ENCODE data around the gene WNT6. TPM values are rescaled to one million over a fixed set of nuclear protein-coding genes. Genes with fewer than 3 reads are reported as not detected.

WNT6 gene
- total RNA-seq, 4 donors from 2014 or later, result 1.3 to 4.2 (median 4.0) TPM

GRCh38 chr2:218823196-218823855 is 36.3 kb upstream of the WNT6 start:
- 79% methylated on average over 3 to 4 of the region's 9 CpGs for WGBS, 2 donors (ENCODE audit: low coverage in 1 of 2)
- no peak for ATAC-seq
- Histone ChIP-seq H3K9me3 (no peaks in the 10 kb centered on the region), H3K27ac (no peak overlapping the region), H3K36me3 (peaks cover 0 to 28% of the 10 kb centered on the region in 2 donors), H3K4me1 (no peaks in the 10 kb centered on the region), H3K4me3 (no peak overlapping the region), H3K27me3 (peaks cover 12% of the 10 kb centered on the region)
- TF ChIP-seq POLR2AphosphoS5 (IDR thresholded peaks at IDR 0.05) (no peak), POLR2A (IDR thresholded peaks at IDR 0.05) (no peak), EP300 (IDR thresholded peaks at IDR 0.05) (no peak), CTCF (IDR thresholded peaks at IDR 0.05) (no peak)

GRCh38 chr2:218824004-218824403 is 35.6 kb upstream of the WNT6 start:
- Histone ChIP-seq H3K4me3 (no peak overlapping the region), H3K27me3 (peaks cover 19% of the 10 kb centered on the region), H3K27ac (no peak overlapping the region), H3K9me3 (no peaks in the 10 kb centered on the region), H3K36me3 (peaks cover 0 to 21% of the 10 kb centered on the region in 2 donors), H3K4me1 (no peaks in the 10 kb centered on the region)
- TF ChIP-seq POLR2A (IDR thresholded peaks at IDR 0.05), result no peak
- TF ChIP-seq EP300 (IDR thresholded peaks at IDR 0.05), result no peak
- TF ChIP-seq CTCF (IDR thresholded peaks at IDR 0.05), result no peak
- TF ChIP-seq POLR2AphosphoS5 (IDR thresholded peaks at IDR 0.05), result no peak
- WGBS, 2 donors (ENCODE audit: low coverage in 1 of 2), result 88 to 91% methylated on average over 3 to 5 of the region's 7 CpGs
- ATAC-seq, result no peak

GRCh38 chr2:218826791-218827190 is 32.8 kb upstream of the WNT6 start:
- Histone ChIP-seq H3K4me1 (peaks cover 0 to 6% (median 4%) of the 10 kb centered on the region in 3 donors), H3K9me3 (no peaks in the 10 kb centered on the region), H3K27ac (no peak overlapping the region), H3K27me3 (peaks cover 41% of the 10 kb centered on the region), H3K4me3 (no peak overlapping the region), H3K36me3 (no peaks in the 10 kb centered on the region)
- 100% methylated on average over 1 of the region's 10 CpGs; no CpG with 5 or more reads in 1 of the 2 donors for WGBS, 2 donors (ENCODE audit: low coverage in 1 of 2)
- ATAC-seq, result no peak
- TF ChIP-seq CTCF (IDR thresholded peaks at IDR 0.05), result no peak

- H3K9me3 ChIP-seq, result no peaks in the 10 kb centered on the region
- TF ChIP-seq EP300 (IDR thresholded peaks at IDR 0.05) (no peak), POLR2AphosphoS5 (IDR thresholded peaks at IDR 0.05) (no peak), POLR2A (IDR thresholded peaks at IDR 0.05) (no peak)
- H3K27me3 ChIP-seq, result peaks cover 50% of the 10 kb centered on the region
- 40% methylated on average over 3 of the region's 14 CpGs; no CpG with 5 or more reads in 1 of the 2 donors for WGBS, 2 donors (ENCODE audit: low coverage in 1 of 2)
- no peak overlapping the region for H3K27ac ChIP-seq
- ATAC-seq, result no peak
- no peaks in the 10 kb centered on the region for H3K36me3 ChIP-seq
- H3K4me1 ChIP-seq, result peaks cover 0 to 12% (median 6%) of the 10 kb centered on the region in 3 donors
- no peak overlapping the region for H3K4me3 ChIP-seq
These were observed 31.7 kb upstream of the WNT6 start for GRCh38 chr2:218827701-218828476.

- H3K27ac ChIP-seq, result no peak overlapping the region
- H3K4me3 ChIP-seq, result no peak overlapping the region
- no peaks in the 10 kb centered on the region for H3K36me3 ChIP-seq
- H3K4me1 ChIP-seq, result peaks cover 0 to 18% (median 6%) of the 10 kb centered on the region in 3 donors
- peaks cover 55% of the 10 kb centered on the region for H3K27me3 ChIP-seq
- TF ChIP-seq POLR2AphosphoS5 (IDR thresholded peaks at IDR 0.05), result no peak
- TF ChIP-seq CTCF (IDR thresholded peaks at IDR 0.05), result no peak
- TF ChIP-seq EP300 (IDR thresholded peaks at IDR 0.05), result no peak
- TF ChIP-seq POLR2A (IDR thresholded peaks at IDR 0.05), result no peak
- ATAC-seq, result no peak
- H3K9me3 ChIP-seq, result no peaks in the 10 kb centered on the region
- WGBS, 2 donors (ENCODE audit: low coverage in 1 of 2), result 100% methylated on average over 1 of the region's 4 CpGs; no CpG with 5 or more reads in 1 of the 2 donors
These were observed 31.2 kb upstream of the WNT6 start for GRCh38 chr2:218828477-218828778.
